Liver (tissue), 2 donors: Measurements from ENCODE around the gene STK36.

Source experiments
- CTCF ChIP-seq: fragments of 150-350 bp; IDR thresholded peaks from 2 replicates; pipeline ENCODE4 v1.5.1; 2017; ENCODE audit warnings: improper control_type of control experiment, low read depth, low read length; ENCODE audit not compliant: missing input control
- REST ChIP-seq: IDR thresholded peaks from 2 replicates; pipeline ENCODE4 v1.6.1; 2016; ENCODE audit warnings: antibody characterized with exemption, mild to moderate bottlenecking
- donor health status: healthy.

DNA sequence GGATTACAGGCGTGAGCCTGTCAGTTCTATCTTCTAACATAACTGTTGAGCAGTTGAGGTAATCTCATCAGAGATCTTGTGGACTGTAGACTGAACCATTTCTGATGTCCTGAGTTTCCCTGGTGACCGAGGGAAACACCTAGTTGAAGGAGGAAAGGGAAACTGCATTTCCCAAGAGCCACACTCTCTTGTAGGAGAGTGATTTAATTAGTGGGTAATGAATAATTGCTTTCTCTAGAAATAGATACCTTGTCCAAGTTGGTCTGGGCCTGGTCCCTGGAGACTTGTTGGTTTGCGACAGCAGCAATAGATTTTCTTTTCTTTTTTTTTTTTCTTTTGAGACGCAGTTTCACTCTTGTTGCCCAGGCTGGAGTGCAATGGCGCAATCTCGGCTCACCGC is 46.2 kb downstream of the STK36 start:
- TF ChIP-seq REST (no peak), CTCF (no peak)
